Activated CD8-positive, alpha-beta memory T cell treated with anti-CD3 and anti-CD28 coated beads for 1 hour (primary cell): Measurements from ENCODE around the gene CENPB.

ENCODE experiments used
- DNase-seq, 2 donors: peaks; one replicate each; pipeline ENCODE4 v3.0.0-alpha.2; 2020; ENCODE audit warnings: low read depth in 1 of 2; ENCODE audit errors: extremely low read depth in 1 of 2

The CENPB gene

DNA sequence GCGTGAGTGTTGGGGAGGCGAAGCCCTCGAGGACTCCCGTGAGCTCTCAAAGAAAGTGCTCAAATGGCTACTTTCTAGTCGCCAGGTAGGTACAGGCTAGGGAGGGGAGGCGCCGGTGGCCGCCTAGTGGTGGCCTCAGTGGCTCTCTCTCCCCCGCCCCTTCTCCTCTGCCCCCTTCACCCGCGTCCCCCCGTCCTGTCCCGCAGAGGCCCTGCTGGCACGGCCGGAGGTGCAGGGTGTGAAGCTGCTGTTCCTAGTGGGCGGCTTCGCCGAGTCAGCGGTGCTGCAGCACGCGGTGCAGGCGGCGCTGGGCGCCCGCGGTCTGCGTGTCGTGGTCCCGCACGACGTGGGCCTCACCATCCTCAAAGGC, 35.2 kb downstream of the CENPB start:
- DNase-seq: no peak

DNA sequence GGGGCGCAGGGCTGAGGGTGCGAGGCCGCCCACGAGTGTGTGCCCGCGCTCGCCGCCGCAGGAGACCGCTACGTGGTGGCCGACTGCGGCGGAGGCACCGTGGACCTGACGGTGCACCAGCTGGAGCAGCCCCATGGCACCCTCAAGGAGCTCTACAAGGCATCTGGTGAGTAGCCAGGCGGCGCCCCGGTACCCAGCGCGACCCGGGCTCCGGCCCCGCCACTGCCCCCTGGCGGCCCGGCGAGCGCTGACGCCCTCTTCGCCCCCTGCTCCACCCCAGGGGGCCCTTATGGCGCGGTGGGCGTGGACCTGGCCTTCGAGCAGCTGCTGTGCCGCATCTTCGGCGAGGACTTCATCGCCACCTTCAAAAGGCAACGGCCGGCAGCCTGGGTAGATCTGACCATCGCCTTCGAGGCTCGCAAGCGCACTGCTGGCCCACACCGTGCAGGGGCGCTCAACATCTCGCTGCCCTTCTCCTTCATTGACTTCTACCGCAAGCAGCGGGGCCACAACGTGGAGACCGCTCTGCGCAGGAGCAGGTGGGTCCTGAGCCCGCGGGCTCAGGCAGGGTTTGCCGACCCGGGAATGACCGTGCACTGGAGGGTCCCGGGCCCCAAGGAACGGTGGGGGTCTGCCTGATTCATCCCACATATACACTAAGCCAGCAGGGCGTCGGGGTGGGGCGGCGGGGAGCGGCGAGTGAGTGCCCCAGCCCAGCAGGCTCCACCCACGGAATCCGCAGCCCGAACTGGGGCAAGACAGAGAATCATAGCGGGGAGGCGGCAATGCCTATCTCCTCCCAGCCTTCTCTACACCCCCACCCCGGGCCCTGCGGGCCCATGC, 36.6 kb downstream of the CENPB start:
- no peak for DNase-seq

DNA sequence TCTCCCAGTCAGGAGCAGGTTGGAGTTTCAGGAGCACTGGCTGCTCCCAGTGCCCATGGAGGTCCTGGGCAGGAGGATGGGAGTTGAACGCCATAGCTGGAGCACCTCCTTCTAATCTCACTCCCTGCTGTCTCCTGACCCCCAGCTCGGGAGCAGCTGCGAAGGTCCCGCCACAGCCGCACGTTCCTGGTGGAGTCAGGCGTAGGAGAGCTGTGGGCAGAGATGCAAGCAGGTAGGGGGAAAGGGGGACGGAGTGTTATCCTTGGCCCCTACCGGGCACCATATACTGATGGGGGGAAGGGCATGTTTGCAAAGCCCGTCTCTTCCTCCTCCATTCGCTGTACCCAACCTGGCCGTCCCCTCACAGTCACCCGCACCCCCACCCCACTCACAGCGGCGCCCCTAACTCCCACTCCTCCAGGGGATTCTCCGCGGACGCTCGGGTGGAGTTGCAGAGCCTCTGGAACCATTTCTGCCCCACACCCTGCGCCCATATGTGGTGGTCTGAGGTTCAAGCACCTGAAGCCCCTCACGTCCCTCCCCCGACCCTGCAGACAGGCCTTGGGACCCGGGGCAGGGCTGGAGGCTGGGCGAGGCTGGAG, 37.4 kb downstream of the CENPB start:
- DNase-seq: no peak

DNA sequence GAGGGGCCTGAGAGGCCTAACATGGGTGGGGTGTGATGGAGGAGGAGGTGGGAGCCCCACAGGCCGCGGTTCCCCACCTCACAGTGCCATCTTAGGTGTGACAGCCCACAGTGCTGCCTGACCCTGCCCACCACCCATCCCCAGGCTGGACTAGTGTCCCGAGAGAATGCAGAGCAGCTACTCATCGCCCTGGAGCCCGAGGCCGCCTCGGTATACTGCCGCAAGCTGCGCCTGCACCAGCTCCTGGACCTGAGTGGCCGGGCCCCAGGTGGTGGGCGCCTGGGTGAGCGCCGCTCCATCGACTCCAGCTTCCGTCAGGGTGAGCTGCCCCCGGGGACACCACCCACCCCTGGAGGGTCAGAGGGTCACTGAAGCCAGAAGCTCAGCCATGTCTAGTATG, 38.5 kb downstream of the CENPB start:
- DNase-seq: no peak

DNA sequence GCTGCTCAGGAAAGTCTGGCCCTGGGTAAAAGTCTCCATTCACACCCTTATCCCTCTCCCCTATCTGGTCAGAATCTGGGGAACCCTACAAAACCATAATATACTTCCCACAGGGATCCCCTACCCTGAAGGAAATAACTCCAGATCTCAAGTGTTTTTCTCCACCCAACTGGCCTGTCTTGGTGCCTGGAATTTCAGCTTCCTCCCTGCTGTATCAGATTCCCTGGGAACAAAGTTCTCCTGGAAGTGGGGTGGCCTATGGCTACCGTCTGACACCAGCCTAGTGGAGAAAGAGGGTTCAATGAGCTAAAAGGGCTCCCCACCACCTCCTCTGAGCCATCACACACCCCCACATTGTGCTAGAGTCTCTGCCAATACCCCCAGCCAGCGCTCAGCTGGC, 39.1 kb downstream of the CENPB start:
- no peak for DNase-seq

DNA sequence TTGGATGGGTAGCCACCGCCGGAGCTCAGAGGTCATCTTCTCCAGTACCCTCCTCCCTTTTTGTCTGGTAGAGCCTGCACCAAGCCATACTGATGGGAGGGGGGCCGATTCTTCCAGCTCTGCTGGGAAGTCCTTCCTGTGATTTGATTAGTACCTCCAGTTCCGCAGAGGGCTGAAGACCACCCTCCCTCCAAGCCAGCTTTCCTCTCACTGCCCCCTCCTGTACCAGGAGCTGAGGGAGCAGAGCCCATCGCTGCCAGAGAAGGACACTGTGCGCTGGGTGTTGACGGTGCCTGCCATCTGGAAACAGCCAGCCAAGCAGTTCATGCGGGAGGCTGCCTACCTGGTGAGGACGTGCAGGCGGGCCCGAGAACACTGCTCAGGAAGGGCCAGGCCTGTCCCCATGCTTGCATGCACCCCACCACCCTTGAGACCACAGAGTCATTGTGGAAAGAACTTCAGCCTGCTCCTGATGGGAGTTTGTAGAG, 40.8 kb downstream of the CENPB start:
- no peak for DNase-seq

DNA sequence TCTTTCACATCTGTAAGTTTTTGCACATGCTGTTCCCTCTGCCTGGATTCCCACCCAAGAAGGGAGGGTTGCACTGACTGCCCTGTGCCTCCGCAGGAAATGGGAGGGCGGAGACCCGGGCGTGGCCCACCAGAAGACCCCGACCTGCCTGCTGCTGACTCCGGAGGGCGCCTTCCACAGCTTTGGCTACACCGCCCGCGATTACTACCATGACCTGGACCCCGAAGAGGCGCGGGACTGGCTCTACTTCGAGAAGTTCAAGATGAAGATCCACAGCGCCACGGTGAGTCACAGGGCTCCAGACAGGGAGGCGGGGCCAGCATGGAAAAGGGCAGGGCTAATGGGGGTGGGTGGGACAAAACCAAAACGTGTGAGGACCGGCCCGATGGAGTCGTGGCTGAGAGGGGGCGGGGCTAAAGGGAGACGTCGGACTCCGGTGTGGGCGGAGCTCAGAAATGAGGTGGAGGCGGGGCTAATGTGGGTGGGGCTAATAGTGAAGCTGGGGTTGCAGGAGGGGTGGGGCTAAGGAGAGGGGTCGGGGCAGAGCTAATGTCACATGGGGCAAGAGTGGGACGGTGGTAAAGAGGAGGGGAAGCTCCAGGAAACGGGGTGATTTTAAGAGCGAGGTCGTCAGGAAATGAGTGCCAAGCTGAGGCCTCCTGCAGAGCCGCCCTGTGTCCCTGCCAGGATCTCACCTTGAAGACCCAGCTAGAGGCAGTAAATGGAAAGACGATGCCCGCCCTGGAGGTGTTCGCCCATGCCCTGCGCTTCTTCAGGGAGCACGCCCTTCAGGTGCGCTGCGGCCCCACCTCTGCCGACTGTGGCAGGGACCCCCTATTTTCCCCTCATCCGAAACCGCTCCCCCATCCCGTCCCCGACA, 41.5 kb downstream of the CENPB start:
- DNase-seq: peak; percentile 42 to 47

DNA sequence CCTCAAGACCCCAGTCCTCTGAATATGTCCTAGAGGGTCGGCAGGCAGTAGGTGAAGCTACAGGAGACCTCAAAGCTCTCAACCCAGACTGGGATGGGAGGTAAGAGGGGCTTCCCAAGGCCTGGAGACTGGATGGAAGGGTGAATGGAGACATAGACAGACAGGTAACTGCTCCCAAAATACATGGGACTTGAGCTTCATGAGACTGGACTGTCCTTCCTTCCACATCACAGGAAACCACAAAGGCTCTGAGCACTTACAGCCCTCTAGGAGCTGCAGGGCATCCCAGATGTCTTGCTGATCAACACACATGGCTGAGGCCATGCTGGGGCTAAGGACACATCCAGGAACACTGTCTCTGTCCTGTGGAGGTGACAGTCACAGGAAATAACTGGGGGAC, 42.5 kb downstream of the CENPB start:
- no peak for DNase-seq

DNA sequence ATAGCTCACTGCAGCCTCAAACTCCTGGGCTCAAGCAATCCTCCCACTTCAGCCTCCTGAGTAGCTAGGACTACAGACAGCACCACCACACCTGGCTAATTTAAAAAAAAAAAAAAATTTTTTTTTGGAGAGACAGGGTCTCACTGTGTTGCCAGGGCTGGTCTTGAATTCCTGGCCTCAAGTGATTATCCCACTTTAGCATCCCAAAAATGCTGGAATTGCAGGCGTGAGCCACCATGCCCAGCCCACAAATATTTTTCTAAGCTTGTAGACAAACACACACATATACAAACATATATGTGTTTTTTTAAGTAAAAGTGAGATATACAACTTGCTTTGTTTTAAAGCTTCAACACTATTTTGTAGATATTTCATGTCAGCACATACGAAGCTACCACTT, 43.3 kb downstream of the CENPB start:
- no peak for DNase-seq

DNA sequence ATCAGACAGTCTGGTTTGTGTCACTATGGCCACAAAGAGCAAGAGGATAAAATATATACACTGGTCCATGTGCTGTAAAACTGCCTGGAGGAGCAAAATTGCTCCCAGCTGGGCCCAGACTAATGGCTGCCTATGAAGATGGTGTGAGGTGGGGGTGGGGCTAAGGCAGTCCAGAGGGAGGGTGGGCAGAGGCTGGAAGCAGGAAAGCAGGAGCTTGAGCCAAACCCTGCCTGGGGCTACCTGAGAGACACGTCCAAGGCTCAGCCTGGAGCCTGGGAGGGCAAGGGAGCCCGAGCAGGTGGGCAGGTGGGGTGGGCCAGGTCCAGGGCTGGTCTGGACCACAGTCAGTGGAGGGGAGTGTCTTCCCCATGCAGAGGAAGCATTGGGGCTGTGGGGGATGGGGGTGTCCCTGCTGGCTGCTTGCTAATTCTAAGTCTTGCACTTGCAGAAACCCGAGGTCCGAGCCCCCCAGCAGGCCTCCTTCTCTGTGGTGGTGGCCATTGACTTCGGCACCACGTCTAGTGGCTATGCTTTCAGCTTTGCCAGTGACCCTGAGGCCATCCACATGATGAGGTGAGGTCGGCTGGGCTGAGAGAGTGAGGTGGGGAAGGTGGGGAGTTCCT, 44.6 kb downstream of the CENPB start:
- DNase-seq: no peak

DNA sequence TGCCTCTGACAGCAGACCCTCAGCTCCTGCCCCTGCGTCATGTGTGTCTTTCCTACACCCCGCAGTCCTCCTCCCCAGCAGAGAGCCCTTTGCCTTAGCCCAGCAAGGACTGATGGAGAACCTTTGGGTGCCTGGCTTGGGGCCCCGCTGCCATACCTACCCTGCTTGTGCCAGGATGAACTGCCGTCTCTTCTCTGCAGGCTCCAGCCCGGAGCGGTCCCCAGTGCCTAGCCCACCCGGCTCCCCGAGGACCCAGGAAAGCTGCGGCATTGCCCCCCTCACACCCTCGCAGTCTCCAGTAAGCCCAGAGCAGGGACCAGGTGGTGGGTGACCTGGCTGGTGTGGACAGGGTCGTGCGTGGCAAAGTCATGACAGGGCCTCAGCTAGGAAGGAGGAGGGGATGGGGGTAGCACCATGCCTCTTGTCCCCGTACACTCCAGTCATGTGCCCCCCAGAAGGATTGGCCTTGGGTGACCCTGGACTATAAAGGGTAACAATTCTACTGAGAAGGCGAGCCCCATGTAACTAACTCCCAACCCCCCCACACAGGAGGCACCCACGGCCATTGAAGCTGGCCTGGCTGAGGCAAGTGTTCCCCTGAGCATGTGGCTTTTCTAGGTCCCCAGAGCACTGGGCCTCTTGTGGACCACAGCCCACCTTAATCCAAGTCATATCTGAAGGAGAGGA, 45.8 kb downstream of the CENPB start:
- DNase-seq: no peak

DNA sequence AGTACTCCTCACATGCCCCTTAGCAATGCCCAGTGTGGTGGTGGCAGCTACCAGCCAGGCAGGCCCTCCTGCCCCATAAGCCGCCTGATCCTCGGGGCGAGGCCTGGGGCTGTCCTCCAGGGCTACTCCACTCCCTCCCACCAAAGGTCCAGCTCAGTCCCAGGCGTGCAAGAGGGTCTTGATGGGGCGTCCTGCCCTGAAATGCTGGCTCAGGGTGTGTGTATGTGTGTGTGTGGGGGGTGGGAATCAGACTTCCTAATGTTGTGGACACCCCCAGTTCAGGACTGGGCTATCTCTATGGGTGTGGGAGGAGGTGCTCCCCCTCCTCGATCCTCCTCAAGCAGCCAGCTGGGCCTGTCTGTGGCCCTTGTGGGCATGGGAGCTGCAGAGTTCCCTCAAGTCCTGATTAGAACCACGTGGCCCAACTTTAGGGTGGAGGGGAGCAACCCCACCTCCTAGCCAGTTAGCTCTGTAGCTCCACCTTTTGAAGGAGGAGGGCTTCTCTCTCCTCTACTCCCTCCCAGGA, 46.6 kb downstream of the CENPB start:
- DNase-seq: no peak

DNA sequence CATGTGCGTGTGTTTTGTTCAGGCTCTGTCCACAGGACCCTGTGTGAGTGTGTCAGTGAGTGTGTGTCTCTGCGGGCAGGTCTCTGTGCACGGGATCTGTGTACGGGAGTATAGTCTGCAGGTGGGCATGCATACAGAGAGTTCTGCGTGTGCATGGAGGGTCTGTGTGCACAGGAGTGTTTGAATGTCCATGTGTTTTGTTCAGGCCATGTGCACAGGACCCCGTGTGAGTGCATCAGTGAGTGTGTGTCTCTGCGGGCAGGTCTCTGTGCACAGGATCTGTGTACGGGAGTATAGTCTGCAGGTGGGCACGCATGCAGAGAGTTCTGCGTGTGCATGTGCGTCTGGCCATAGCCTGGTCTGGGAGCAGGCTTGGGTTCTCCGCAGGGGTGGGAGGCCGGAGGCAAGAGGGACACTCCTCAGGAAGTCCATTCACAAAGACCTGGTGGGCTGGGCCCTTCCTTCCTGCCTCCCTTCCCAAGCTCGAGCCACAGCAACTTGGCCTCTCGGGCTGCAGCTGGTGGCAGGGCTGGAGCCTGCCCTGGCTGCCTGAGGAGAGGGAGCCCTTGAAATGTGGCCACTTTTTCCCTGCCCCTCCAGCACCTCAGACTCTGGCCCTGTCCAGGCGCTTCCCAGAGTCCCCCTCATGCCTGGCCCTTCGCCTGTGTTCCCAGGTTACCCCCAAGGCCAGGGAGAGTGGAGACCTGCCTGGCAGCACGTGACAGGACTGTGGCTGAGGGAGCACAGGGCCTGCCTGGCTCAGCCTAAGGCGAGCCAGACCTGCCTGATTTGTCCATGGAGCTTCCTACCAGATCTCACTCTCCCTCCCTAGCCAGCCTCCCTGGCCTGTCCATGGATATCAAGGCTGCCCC, 47.2 kb downstream of the CENPB start:
- DNase-seq: no peak

DNA sequence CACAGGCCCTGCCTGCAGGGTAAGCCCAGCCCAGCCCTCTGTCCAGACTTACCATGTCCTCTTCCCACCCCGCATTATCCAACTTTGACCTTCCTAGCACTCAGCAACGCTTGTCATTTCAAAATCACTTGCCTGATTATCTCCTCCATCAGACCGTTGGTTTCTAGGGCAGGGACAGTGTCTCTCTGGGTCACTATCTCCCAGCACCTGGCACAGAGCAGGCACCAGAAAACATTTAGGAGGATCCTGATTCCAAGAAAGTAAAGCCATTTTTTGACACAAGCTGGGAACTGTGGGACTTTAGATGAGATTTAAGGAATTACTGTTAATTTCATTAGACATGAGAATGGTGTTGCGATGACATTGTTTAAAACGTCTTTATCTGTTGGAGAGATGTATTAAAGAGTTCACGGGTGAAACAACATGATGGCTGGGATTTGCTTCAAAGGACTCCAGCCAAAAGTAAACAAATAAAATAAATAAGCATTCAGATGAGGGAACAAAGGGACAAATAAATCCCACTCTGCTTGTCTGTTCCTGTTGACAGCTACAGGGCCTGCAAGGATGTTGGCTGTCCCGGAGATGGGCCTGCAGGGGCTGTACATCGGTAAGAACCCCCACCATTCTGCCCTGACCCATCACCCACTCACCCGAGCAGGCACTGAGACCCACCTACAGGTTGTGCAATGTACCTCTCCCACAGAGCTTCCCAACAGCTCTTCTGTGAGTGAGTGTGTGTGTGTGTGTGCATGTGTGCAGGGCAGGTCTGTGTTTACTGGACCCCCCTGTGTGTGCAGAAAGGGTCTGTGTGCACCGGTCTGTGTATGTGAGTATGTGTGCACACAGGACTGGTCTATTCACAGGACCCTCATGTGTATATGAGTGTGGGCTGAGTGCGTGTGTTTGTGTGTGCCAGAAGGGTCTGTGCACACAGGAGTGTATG, 48.2 kb downstream of the CENPB start:
- no peak for DNase-seq

DNA sequence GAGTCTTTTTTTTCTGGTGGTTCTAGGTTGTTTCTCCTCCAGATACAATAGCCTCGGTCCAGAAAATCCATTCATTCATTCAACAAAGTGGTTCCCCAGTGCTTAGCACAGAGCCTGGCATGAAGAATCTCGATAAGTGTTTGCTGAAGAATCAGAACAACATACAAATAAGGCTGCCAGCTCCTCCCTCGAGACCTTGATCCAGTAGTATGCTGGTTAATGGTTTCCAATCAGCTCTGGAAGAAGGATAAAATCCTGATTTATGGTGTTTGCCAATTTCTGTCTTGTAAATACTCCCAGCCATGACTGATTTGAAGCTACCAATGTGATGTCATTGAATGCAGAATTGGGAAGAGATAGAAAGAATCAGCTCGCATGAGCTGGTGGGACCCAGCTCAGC, 50.8 kb downstream of the CENPB start:
- no peak for DNase-seq

DNA sequence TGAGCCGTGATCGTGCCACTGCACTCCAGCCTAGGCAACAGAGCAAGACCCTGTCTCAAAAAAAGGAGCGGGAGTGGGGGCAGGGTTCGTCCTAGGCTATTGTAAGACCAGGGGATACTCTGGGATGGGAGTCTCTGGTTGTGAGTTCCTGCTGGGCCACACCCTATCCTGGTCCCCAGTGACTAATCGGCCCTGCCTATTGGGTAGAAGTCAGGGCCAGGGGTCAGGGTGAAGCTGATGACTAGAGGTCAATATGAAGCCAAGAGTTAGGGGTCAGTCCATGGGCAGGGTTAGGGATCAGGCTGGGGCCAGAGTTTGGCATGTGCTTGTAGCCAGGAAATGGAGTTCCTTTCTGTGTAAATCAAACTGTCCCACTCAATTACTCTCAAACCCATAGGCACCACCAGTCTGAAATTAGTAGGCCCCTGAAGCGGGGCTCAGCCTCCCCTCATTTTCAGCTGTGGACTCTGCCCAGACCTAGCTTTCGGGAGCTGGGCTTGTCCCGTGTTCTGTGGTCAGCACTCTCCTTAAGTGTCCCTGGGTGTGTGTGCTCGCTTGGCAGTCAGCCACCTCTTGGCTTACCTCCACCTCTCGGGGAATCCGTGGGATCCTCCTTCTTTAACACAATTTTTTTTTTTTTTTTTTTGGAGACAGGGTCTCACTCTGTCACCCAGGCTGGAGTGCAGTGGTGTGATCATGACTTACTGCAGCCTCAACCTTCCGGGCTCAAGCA, 52.3 kb downstream of the CENPB start:
- DNase-seq: no peak
